Psoas muscle (tissue), 8 donors: ENCODE data around the gene GNG14. TPM values are rescaled to one million over a fixed set of nuclear protein-coding genes. Genes with fewer than 3 reads are reported as not detected.

ENCODE experiments used
- ATAC-seq, 4 donors: fragments of 200-7000 bp; cut with Tn5 transposase; one replicate each; pipeline ENCODE4 v1.9.1; 2020; ENCODE audit warnings: moderate library complexity in 3 of 4, mild to moderate bottlenecking in 2 of 4
- DNase-seq, 2 donors: peaks; one replicate each; pipeline ENCODE4 v3.0.0-alpha.2; 2020
- H3K27ac ChIP-seq: fragments of 200-600 bp; one replicate; pipeline ENCODE4 v1.8.0; 2022
- H3K27me3 ChIP-seq, 3 donors: fragments of 200-600 bp in 1 of 3; one replicate each; pipeline versions ENCODE4 v1.6.1 to v1.8.0; 2013 to 2022; ENCODE audit warnings: low read length in 2 of 3, mild to moderate bottlenecking in 2 of 3, moderate library complexity in 1 of 3; ENCODE audit not compliant: insufficient read depth in 3 of 3
- H3K36me3 ChIP-seq, 2 donors: fragments of 200-600 bp in 1 of 2; one replicate each; pipeline versions ENCODE4 v1.6.1 to v1.8.0; 2013 to 2022; ENCODE audit warnings: low read depth in 1 of 2, mild to moderate bottlenecking in 1 of 2, moderate library complexity in 1 of 2; ENCODE audit not compliant: insufficient read depth in 1 of 2
- H3K4me1 ChIP-seq: fragments of 200-600 bp; one replicate; pipeline ENCODE4 v1.8.0; 2022
- H3K4me3 ChIP-seq: fragments of 200-600 bp; one replicate; pipeline ENCODE4 v1.8.0; 2022; ENCODE audit warnings: mild to moderate bottlenecking
- H3K9me3 ChIP-seq: fragments of 200-600 bp; one replicate; pipeline ENCODE4 v1.8.0; 2022
- WGBS, 3 donors: extraction: QIAGEN DNeasy Blood & Tissue Kit; methylation state at CpG; one replicate each; pipeline versions ENCODE4 v1.1.6 to v1.1.7; 2013; 5-methylcytosine and 5-hydroxymethylcytosine counted together
- intact Hi-C, 2 donors: fragments of 100-400 bp; cut with DNase I; formaldehyde crosslinking; loops; one replicate each; pipeline versions ENCODE4 v1.11.0 to v1.14.2; 2022
- long read RNA-seq, 2 donors: library from polyadenylated mRNA; unstranded; transcript quantifications; one replicate each; pipeline ENCODE4 v2.0.0, GENCODE V29; 2021
- polyA plus RNA-seq, 3 donors: library from polyadenylated mRNA; stranded (reverse); fragments of 200-250 nt; gene quantifications; one replicate each; pipeline ENCODE4 v1.2.3, GENCODE V29; 2013
- total RNA-seq, 4 donors: library from RNA; stranded (reverse); fragmentation: NEBNext Ultra II Directional in 2 of 4; extraction: Animal tissue kit (Norgen Biotek cat#: 25700) in 2 of 4; gene quantifications; one replicate each; pipeline versions ENCODE4 v1.2.1 to v1.2.4, GENCODE V29; 2021 to 2023
- TF ChIP-seq, protein P1 (sequence below): fragments of 200-600 bp; IDR thresholded peaks from one replicate; pipeline ENCODE4 v1.8.0; 2022; ENCODE audit warnings: antibody characterized with exemption
- donor health status: healthy with polysubstance abuse.
- donor health status: DM: no; HTN: no; CAD: no; lungs with moderate emphysema.
- donor health status: Bipolar disorder and iron deficiency.
- donor health status: healthy.
- donor health status: DM: yes; HTN: yes; CAD: no.
- donor health status: DM: no; HTN: no; CAD: no.
- donor health status: DM: no; HTN: no; CAD: no.
- donor health status: DM: yes; HTN: yes; CAD: no.

GNG14 gene
- total RNA-seq (not detected), polyA plus RNA-seq (not detected)
- long read RNA-seq, donor 1, result 0 reads
- long read RNA-seq, donor 2, result 0 reads

DNA sequence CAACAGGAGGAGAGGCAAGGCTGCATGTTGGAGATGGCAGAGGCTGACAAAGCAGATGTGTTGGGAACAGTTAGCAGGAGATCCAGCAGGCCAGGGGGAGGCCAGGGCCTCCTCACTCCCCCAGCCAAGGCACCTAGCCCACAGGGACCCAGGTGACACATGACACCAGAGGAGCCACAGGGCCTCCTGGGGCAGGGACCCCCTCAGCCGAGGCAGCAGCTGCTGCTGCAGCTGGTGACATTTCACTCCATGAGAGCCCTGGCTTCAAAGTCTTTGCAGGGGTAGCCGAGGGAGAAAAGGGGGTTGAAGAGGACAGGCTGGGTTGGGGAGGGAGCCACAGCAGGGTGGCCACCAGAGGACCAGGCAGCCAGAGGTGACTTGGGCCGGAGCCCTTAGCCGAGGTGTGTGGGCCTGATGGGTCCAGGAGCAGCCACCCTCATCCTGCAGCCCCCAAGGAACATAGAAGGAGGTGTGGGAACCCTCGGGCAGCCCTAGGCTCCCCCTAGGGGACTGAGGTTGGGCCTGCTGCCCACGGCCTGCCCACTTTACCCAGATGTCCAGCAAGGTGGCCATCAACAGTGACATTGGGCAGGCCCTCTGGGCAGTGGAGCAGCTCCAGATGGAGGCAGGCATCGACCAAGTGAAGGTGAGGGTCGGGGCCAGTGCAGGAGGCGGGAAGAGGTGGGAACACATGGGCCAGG lies at the start of gene GNG14:
Gene GNG14, plus strand, starts transcription at position 503 of the 701 bp plus-strand sequence. Its CDS starts 51 bp downstream, at position 554.
- 80 to 83% (median 80%) methylated on average over 9 of the region's 9 CpGs for WGBS, 3 donors

DNA sequence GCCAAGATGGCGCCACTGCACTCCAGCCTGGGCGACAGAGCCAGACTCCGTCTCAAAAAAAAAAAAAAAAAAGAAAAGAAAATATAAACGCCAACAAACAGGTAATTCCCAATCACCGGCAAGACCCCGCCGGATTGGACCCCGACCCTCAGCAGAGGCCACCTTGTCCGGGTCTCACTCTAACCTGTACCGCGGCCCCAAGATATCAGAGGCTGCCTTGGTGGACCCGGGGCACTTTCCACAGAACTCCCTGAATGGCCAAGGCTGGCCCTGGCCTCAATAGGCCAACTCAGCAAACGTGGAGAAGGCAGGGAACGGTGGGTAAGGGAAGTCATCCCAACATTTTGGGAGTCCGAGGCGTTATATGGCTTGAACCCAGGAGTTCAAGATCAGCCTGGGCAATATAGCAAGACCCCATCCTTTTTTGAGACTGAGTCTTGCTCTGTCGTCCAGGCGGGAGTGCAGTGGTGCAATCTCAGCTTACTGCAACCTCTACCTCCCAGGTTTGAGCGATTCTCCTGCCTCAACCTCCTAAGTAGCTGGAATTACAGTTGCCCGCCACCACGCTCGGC lies 49.1 kb upstream of the GNG14 start:
- Histone ChIP-seq H3K27me3 (no peaks in the 10 kb centered on the region), H3K9me3 (no peaks in the 10 kb centered on the region), H3K36me3 (no peaks in the 10 kb centered on the region), H3K27ac (no peak overlapping the region), H3K4me1 (no peaks in the 10 kb centered on the region), H3K4me3 (no peak overlapping the region)
- ATAC-seq (no peak), DNase-seq (no peak)
- TF ChIP-seq, protein P1, sequence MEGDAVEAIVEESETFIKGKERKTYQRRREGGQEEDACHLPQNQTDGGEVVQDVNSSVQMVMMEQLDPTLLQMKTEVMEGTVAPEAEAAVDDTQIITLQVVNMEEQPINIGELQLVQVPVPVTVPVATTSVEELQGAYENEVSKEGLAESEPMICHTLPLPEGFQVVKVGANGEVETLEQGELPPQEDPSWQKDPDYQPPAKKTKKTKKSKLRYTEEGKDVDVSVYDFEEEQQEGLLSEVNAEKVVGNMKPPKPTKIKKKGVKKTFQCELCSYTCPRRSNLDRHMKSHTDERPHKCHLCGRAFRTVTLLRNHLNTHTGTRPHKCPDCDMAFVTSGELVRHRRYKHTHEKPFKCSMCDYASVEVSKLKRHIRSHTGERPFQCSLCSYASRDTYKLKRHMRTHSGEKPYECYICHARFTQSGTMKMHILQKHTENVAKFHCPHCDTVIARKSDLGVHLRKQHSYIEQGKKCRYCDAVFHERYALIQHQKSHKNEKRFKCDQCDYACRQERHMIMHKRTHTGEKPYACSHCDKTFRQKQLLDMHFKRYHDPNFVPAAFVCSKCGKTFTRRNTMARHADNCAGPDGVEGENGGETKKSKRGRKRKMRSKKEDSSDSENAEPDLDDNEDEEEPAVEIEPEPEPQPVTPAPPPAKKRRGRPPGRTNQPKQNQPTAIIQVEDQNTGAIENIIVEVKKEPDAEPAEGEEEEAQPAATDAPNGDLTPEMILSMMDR, result no peak
- intact Hi-C loops, result no loop called here
- 93 to 94% (median 93%) methylated on average over 20 to 22 of the region's 22 CpGs for WGBS, 3 donors

More for the DNA sequence above, at the start of gene GNG14:
- peaks cover 0 to 4% of the 10 kb centered on the region in 2 donors for H3K36me3 ChIP-seq
- no peaks in the 10 kb centered on the region for H3K27me3 ChIP-seq
- no peak within 1 kb of the TSS for H3K4me3 ChIP-seq
- DNase-seq (no peak), ATAC-seq (no peak)
- no peaks in the 10 kb centered on the region for H3K4me1 ChIP-seq
- no peak within 1 kb of the TSS for H3K27ac ChIP-seq
- intact Hi-C loops, result no loop called here
- no peaks in the 10 kb centered on the region for H3K9me3 ChIP-seq
- TF ChIP-seq, protein P1, result no peak

DNA sequence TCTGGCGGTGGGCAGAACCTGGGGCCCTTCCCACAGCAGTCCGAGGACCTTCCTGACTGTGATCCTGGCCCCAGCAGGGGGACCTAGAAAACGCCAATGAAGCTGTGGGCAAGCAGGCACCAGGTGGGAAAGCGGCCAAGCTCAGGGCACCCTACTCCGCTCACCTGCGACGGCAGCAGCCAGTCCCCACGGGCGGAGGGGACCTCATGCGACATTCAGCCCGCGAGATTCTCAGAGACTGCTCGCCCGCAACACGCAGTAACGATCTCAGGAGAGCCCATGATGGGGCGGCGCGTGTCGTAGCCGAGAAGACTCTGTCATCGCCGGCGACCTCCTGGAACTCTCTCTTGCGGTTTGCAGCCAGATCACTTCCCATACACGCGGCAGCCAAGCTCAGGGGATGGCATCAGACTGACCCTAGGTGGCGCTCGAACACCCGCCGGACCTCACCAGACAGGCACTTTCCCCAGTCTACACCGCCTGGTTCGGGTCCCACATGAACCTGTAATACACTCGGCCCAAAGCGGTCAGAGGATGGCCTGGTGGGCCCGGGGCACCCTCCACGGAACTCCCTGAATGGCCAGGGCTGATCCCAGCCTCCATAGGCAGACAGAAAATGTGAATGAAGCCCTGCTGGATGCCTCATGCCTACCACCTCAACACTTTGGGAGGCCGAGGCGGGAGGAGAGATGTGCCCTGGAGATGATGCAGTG lies 47.7 kb upstream of the GNG14 start:
- 9% methylated on average over 39 of the region's 39 CpGs for WGBS, 3 donors
- Histone ChIP-seq H3K4me3 (peak overlapping the region; percentile 45), H3K9me3 (no peaks in the 10 kb centered on the region), H3K27ac (no peak overlapping the region), H3K36me3 (no peaks in the 10 kb centered on the region), H3K27me3 (no peaks in the 10 kb centered on the region), H3K4me1 (no peaks in the 10 kb centered on the region)
- TF ChIP-seq, protein P1, result peak; percentile 76
- peak; percentile 83 to 91 (median 88) for ATAC-seq
- peak; percentile 82 to 91 for DNase-seq
- intact Hi-C loops, result no loop called here

DNA sequence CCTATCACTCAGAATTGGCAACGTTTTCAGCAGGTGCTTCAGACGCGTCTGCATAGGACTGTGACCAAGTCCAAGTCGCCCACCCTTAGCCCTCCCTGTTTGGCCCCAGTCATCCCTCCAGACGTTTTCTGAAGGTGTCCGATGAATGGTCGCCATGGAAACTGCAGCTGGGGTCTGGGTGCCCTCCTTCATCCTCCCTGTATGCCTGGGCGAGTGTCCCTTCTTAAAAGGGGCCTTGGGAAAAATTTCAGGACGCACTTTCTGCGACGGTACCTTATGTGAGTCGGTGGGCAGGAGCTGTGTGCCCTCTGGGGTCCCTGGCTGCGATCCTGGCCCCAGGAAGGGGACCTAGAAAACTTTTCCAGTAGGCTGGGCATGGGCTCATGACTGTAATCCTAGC lies 46.3 kb upstream of the GNG14 start:
- DNase-seq (no peak), ATAC-seq (no peak)
- no peaks in the 10 kb centered on the region for H3K27me3 ChIP-seq
- no peak overlapping the region for H3K27ac ChIP-seq
- H3K4me1 ChIP-seq, result no peaks in the 10 kb centered on the region
- TF ChIP-seq, protein P1, result no peak
- no peak overlapping the region for H3K4me3 ChIP-seq
- WGBS, 3 donors, result 59 to 71% (median 64%) methylated on average over 13 of the region's 13 CpGs
- no peaks in the 10 kb centered on the region for H3K36me3 ChIP-seq
- intact Hi-C loops, result no loop called here
- no peaks in the 10 kb centered on the region for H3K9me3 ChIP-seq
